GM23338 (cell line): ENCODE results near the gene DNAL4. TPM values are rescaled to one million over a fixed set of nuclear protein-coding genes. Genes with fewer than 3 reads are reported as not detected.

ENCODE experiments used
- ATAC-seq: fragments of 200-7000 bp; cut with Tn5 transposase; 3 replicates; pipeline ENCODE4 v1.9.1; 2020
- DNase-seq: peaks from one replicate; pipeline ENCODE4 v3.0.0-alpha.2; 2015; ENCODE audit warnings: low spot score
- H2AFZ ChIP-seq: fragments of 200-600 bp; sonication (generic); 2 replicates; pipeline ENCODE4 v1.8.0; 2016; ENCODE audit warnings: antibody characterized with exemption, mild to moderate bottlenecking, moderate library complexity
- H3F3A ChIP-seq: fragments of 200-600 bp; sonication (generic); replicated peaks from 2 replicates; pipeline ENCODE4 v1.8.0; 2017; ENCODE audit warnings: antibody characterized with exemption, mixed run types, low read depth
- H3K27ac ChIP-seq: fragments of 200-600 bp; sonication (generic); 2 replicates; pipeline ENCODE4 v1.6.1; 2016; ENCODE audit warnings: low read depth
- H3K27me3 ChIP-seq: fragments of 200-600 bp; sonication (generic); 2 replicates; pipeline ENCODE4 v1.8.0; 2016; ENCODE audit warnings: mild to moderate bottlenecking, mixed run types, moderate library complexity; ENCODE audit not compliant: insufficient read depth
- H3K36me3 ChIP-seq: fragments of 200-600 bp; sonication (generic); 2 replicates; pipeline ENCODE4 v1.8.0; 2016; ENCODE audit warnings: mild to moderate bottlenecking; ENCODE audit not compliant: insufficient read depth
- H3K4me1 ChIP-seq: fragments of 200-600 bp; sonication (generic); 2 replicates; pipeline ENCODE4 v1.8.0; 2016; ENCODE audit warnings: mild to moderate bottlenecking, moderate library complexity; ENCODE audit not compliant: insufficient read depth
- H3K4me2 ChIP-seq: fragments of 200-600 bp; sonication (generic); 2 replicates; pipeline ENCODE4 v1.7.1; 2017; ENCODE audit warnings: mixed run types
- H3K4me3 ChIP-seq: fragments of 200-600 bp; sonication (generic); 2 replicates; pipeline ENCODE4 v1.6.1; 2016; ENCODE audit warnings: mixed run types
- H3K79me2 ChIP-seq: fragments of 200-600 bp; sonication (generic); replicated peaks from 2 replicates; pipeline ENCODE4 v1.8.0; 2017; ENCODE audit warnings: mild to moderate bottlenecking; ENCODE audit not compliant: insufficient read depth
- H3K9me2 ChIP-seq: fragments of 200-600 bp; sonication (generic); 2 replicates; pipeline ENCODE4 v1.8.0; 2017; ENCODE audit not compliant: insufficient read depth
- H4K20me1 ChIP-seq: fragments of 200-600 bp; sonication (generic); replicated peaks from 2 replicates; pipeline ENCODE4 v1.8.0; 2017; ENCODE audit warnings: mild to moderate bottlenecking; ENCODE audit not compliant: insufficient read depth
- H3K27ac Mint-ChIP-seq: 2 replicates; pipeline ENCODE4 v1.8.0; 2020; ENCODE audit warnings: inconsistent platforms, mild to moderate bottlenecking, moderate library complexity, mixed read lengths
- H3K27me3 Mint-ChIP-seq: 3 replicates; pipeline ENCODE4 v1.8.0; 2022; ENCODE audit warnings: low read depth, mild to moderate bottlenecking, moderate library complexity, mixed read lengths, inconsistent platforms; ENCODE audit not compliant: insufficient read depth, poor library complexity
- H3K36me3 Mint-ChIP-seq: 3 replicates; pipeline ENCODE4 v1.8.0; 2021; ENCODE audit warnings: low read depth, mild to moderate bottlenecking, inconsistent platforms, moderate library complexity, mixed read lengths
- H3K4me1 Mint-ChIP-seq: 3 replicates; pipeline ENCODE4 v1.8.0; 2020; ENCODE audit warnings: mild to moderate bottlenecking, inconsistent platforms, mixed read lengths
- H3K4me3 Mint-ChIP-seq: 3 replicates; pipeline ENCODE4 v1.8.0; 2021; ENCODE audit warnings: moderate library complexity, mild to moderate bottlenecking, inconsistent platforms, mixed read lengths
- H3K9me3 Mint-ChIP-seq: 3 replicates; pipeline ENCODE4 v1.8.0; 2020; ENCODE audit warnings: moderate library complexity, mild to moderate bottlenecking, inconsistent platforms, mixed read lengths
- CREB1 ChIP-seq: fragments of 250-450 bp; sonication (Bioruptor Pico); IDR thresholded peaks from 2 replicates; pipeline ENCODE4 v1.5.0; 2020; ENCODE audit warnings: low read depth, mild to moderate bottlenecking, moderate library complexity
- CTCF ChIP-seq, 2 experiments: fragments of 200-600 bp in 1 of 2; sonication (generic) in 1 of 2; conservative IDR thresholded peaks; 2 replicates each; pipeline versions ENCODE4 v1.5.1 to v1.6.1; 2016 to 2017; ENCODE audit warnings: antibody characterized with exemption in 2 of 2, low read depth in 2 of 2, mild to moderate bottlenecking in 2 of 2, moderate library complexity in 1 of 2
- ETS1 ChIP-seq: IDR thresholded peaks from 2 replicates; pipeline ENCODE4 v1.6.1; 2016; ENCODE audit warnings: antibody characterized with exemption
- EZH2 ChIP-seq: fragments of 200-600 bp; sonication (generic); IDR thresholded peaks from one replicate; pipeline ENCODE4 v1.8.0; 2017; ENCODE audit warnings: antibody characterized with exemption, mild to moderate bottlenecking, low read depth; ENCODE audit not compliant: unreplicated experiment
- EZH2phosphoT487 ChIP-seq: fragments of 200-600 bp; sonication (generic); IDR thresholded peaks from one replicate; pipeline ENCODE4 v1.8.1; 2018; ENCODE audit warnings: antibody characterized with exemption; ENCODE audit not compliant: unreplicated experiment
- JUNB ChIP-seq: IDR thresholded peaks from one replicate; pipeline ENCODE4 v1.6.1; 2016; ENCODE audit warnings: antibody characterized with exemption; ENCODE audit not compliant: unreplicated experiment
- NANOG ChIP-seq: IDR thresholded peaks from 2 replicates; pipeline ENCODE4 v1.6.1; 2016; ENCODE audit warnings: antibody characterized with exemption, borderline replicate concordance
- POLR2AphosphoS5 ChIP-seq: IDR thresholded peaks from 2 replicates; pipeline ENCODE4 v1.6.1; 2016; ENCODE audit warnings: antibody characterized with exemption, low read depth
- STAT1 ChIP-seq: IDR thresholded peaks from one replicate; pipeline ENCODE4 v1.6.1; 2016; ENCODE audit warnings: antibody characterized with exemption; ENCODE audit not compliant: unreplicated experiment
- ZNF114 ChIP-seq: fragments of 250-450 bp; sonication (Bioruptor Pico); IDR thresholded peaks from 2 replicates; pipeline ENCODE4 v1.5.0; 2020; ENCODE audit warnings: mild to moderate bottlenecking, moderate library complexity
- ZNF331 ChIP-seq: fragments of 250-450 bp; sonication (Bioruptor Pico); IDR thresholded peaks from 2 replicates; pipeline ENCODE4 v1.5.0; 2020; ENCODE audit warnings: low read depth, mild to moderate bottlenecking, moderate library complexity
- ZNF462 ChIP-seq: fragments of 250-450 bp; sonication (Bioruptor Pico); IDR thresholded peaks from 2 replicates; pipeline ENCODE4 v1.5.0; 2020; ENCODE audit warnings: mild to moderate bottlenecking, moderate library complexity
- polyA plus RNA-seq: library from polyadenylated mRNA; unstranded; fragments of >200 nt; fragmentation: Nextera tagmentation; extraction: Ambion mirVana; gene quantifications from 2 replicates; pipeline ENCODE4 v1.2.1, GENCODE V29; 2016
- total RNA-seq: library from RNA; depleted of rRNA; stranded (reverse); fragments of >200 nt; shearing (Covaris generic); gene quantifications from 2 replicates; pipeline ENCODE4 v1.2.3, GENCODE V29; 2014
- TF ChIP-seq, protein P1 (sequence below): IDR thresholded peaks from one replicate; pipeline ENCODE4 v1.6.1; 2018; ENCODE audit warnings: antibody characterized with exemption; ENCODE audit not compliant: unreplicated experiment

Gene DNAL4
- total and polyA plus RNA-seq, 2 experiments from 2014 or later = 9.3 to 10.0 TPM

- Mint-ChIP-seq H3K9me3 (no peaks in the 10 kb centered on the region), H3K27ac (no peak overlapping the region), H3K27me3 (peaks cover 3% of the 10 kb centered on the region), H3K4me1 (peaks cover 8% of the 10 kb centered on the region), H3K4me3 (no peak overlapping the region), H3K36me3 (no peaks in the 10 kb centered on the region; the same call in 2 of the 3 replicates)
- TF ChIP-seq ZNF331 (no peak), CREB1 (CRISPR knock-in tag) (no peak), ETS1 (no peak), EZH2phosphoT487 (no peak), STAT1 (no peak), NANOG (no peak), ZNF462 (CRISPR knock-in tag) (no peak), CTCF (conservative IDR thresholded peaks at IDR 0.05; ENCODE audit: low read depth in 2 of 2) (no peak), EZH2 (no peak), JUNB (no peak), ZNF114 (no peak), POLR2AphosphoS5 (no peak)
- TF ChIP-seq, protein P1, sequence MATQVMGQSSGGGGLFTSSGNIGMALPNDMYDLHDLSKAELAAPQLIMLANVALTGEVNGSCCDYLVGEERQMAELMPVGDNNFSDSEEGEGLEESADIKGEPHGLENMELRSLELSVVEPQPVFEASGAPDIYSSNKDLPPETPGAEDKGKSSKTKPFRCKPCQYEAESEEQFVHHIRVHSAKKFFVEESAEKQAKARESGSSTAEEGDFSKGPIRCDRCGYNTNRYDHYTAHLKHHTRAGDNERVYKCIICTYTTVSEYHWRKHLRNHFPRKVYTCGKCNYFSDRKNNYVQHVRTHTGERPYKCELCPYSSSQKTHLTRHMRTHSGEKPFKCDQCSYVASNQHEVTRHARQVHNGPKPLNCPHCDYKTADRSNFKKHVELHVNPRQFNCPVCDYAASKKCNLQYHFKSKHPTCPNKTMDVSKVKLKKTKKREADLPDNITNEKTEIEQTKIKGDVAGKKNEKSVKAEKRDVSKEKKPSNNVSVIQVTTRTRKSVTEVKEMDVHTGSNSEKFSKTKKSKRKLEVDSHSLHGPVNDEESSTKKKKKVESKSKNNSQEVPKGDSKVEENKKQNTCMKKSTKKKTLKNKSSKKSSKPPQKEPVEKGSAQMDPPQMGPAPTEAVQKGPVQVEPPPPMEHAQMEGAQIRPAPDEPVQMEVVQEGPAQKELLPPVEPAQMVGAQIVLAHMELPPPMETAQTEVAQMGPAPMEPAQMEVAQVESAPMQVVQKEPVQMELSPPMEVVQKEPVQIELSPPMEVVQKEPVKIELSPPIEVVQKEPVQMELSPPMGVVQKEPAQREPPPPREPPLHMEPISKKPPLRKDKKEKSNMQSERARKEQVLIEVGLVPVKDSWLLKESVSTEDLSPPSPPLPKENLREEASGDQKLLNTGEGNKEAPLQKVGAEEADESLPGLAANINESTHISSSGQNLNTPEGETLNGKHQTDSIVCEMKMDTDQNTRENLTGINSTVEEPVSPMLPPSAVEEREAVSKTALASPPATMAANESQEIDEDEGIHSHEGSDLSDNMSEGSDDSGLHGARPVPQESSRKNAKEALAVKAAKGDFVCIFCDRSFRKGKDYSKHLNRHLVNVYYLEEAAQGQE = no peak
- Histone ChIP-seq H3K36me3 (no peaks in the 10 kb centered on the region), H4K20me1 (no peaks in the 10 kb centered on the region; the same call in 1 of the 2 replicates), H3K27ac (no peak overlapping the region), H3K9me2 (no peaks in the 10 kb centered on the region), H3K4me3 (no peak overlapping the region), H3K4me1 (no peaks in the 10 kb centered on the region), H3K79me2 (no peaks in the 10 kb centered on the region), H2AFZ (no peak overlapping the region), H3F3A (no peaks in the 10 kb centered on the region; the same call in 1 of the 2 replicates), H3K4me2 (no peak overlapping the region), H3K27me3 (no peaks in the 10 kb centered on the region)
- ATAC-seq (no peak), DNase-seq (no peak)
These were observed 9.9 kb downstream of the DNAL4 start for GRCh38 chr22:38784035-38784434.
